Gastroesophageal sphincter (tissue), 4 donors: Measurements from ENCODE around the gene MBD2. TPM values are rescaled to one million over a fixed set of nuclear protein-coding genes. Genes with fewer than 3 reads are reported as not detected.

Experiments used
- ATAC-seq: fragments of 150-250 bp; one replicate; pipeline ENCODE4 v1.9.1; 2016; ENCODE audit warnings: mild to moderate bottlenecking, moderate library complexity
- H3K27ac ChIP-seq, 4 donors: fragments of 200-600 bp; sonication (generic) in 3 of 4; 1 replicate in 3 of 4; 2 replicates in 1 of 4; pipeline ENCODE4 v1.5.1; 2016 to 2019
- H3K27me3 ChIP-seq: fragments of 200-600 bp; sonication (generic); one replicate; pipeline ENCODE4 v1.5.1; 2019
- H3K36me3 ChIP-seq, 2 donors: fragments of 200-600 bp; sonication (generic); one replicate each; pipeline ENCODE4 v1.5.1; 2019; ENCODE audit warnings: control low read depth in 1 of 2
- H3K4me1 ChIP-seq, 3 donors: fragments of 200-600 bp; sonication (generic); 1 replicate in 2 of 3; 2 replicates in 1 of 3; pipeline ENCODE4 v1.5.1; 2016 to 2019; ENCODE audit warnings: control low read depth in 2 of 3
- H3K4me3 ChIP-seq, 2 donors: fragments of 200-600 bp; sonication (generic); one replicate each; pipeline ENCODE4 v1.5.1; 2019; ENCODE audit warnings: mild to moderate bottlenecking in 1 of 2, moderate library complexity in 1 of 2
- H3K9me3 ChIP-seq, 3 donors: fragments of 200-600 bp; sonication (generic); one replicate each; pipeline ENCODE4 v1.5.1; 2017 to 2019; ENCODE audit warnings: control low read depth in 2 of 3
- EP300 ChIP-seq: sonication (generic); formaldehyde crosslinking; IDR thresholded peaks from one replicate; pipeline ENCODE4 v1.6.1; 2017; ENCODE audit warnings: antibody characterized with exemption, mild to moderate bottlenecking
- POLR2A ChIP-seq, 2 donors: fragments of 450-650 bp; IDR thresholded peaks; one replicate each; pipeline ENCODE4 v1.6.1; 2017; ENCODE audit warnings: antibody characterized with exemption in 2 of 2, mild to moderate bottlenecking in 2 of 2, moderate library complexity in 1 of 2
- POLR2AphosphoS5 ChIP-seq: sonication (generic); formaldehyde crosslinking; IDR thresholded peaks from one replicate; pipeline ENCODE4 v1.6.1; 2017; ENCODE audit warnings: antibody characterized with exemption
- WGBS, 2 donors: methylation state at CpG; one replicate each; pipeline ENCODE4 v1.1.5; 2018; ENCODE audit warnings: low coverage in 1 of 2; 5-methylcytosine and 5-hydroxymethylcytosine counted together
- total RNA-seq, 4 donors: library from RNA; depleted of rRNA; stranded (reverse); fragments of >200 nt; gene quantifications; one replicate each; pipeline ENCODE4 v1.1.0, GENCODE V29; 2016
- TF ChIP-seq, protein P1 (sequence below), 4 experiments: fragments of 200-600 bp in 2 of 4; fragments of 450-650 bp in 2 of 4; sonication (generic) in 1 of 4; IDR thresholded peaks; one replicate each; pipeline ENCODE4 v1.5.1; 2017 to 2019; ENCODE audit warnings: antibody characterized with exemption in 4 of 4, mild to moderate bottlenecking in 2 of 4, moderate library complexity in 2 of 4

Gene MBD2
- total RNA-seq, 4 donors from 2014 or later = 29.5 to 48.5 (median 36.1) TPM

DNA sequence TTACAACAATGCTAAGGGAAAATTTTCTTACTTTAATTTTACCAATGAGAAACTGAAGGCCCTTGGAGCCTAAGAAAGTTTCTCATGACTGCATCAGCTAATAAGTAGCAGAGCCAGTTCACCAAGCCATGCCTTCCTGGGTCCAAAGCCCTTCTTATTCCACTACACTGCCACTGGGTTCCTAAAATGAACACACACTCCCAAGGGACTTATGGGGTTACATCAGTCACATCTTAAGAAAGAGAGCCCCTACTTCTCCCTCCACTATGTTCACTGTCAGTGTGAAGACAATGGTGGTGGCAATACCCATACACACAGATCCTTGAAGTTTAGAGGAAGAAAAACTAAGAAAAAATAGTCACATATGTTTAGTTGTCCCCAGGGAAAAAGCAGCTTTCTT lies 20.6 kb downstream of the MBD2 start:
- no peaks in the 10 kb centered on the region for H3K9me3 ChIP-seq
- peaks cover 0 to 40% of the 10 kb centered on the region in 2 donors for H3K36me3 ChIP-seq
- TF ChIP-seq EP300 (no peak), POLR2AphosphoS5 (no peak), POLR2A (IDR thresholded peaks at IDR 0.05) (no peak)
- TF ChIP-seq, protein P1, sequence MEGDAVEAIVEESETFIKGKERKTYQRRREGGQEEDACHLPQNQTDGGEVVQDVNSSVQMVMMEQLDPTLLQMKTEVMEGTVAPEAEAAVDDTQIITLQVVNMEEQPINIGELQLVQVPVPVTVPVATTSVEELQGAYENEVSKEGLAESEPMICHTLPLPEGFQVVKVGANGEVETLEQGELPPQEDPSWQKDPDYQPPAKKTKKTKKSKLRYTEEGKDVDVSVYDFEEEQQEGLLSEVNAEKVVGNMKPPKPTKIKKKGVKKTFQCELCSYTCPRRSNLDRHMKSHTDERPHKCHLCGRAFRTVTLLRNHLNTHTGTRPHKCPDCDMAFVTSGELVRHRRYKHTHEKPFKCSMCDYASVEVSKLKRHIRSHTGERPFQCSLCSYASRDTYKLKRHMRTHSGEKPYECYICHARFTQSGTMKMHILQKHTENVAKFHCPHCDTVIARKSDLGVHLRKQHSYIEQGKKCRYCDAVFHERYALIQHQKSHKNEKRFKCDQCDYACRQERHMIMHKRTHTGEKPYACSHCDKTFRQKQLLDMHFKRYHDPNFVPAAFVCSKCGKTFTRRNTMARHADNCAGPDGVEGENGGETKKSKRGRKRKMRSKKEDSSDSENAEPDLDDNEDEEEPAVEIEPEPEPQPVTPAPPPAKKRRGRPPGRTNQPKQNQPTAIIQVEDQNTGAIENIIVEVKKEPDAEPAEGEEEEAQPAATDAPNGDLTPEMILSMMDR (IDR thresholded peaks at IDR 0.05) = no peak
- no peak overlapping the region for H3K4me3 ChIP-seq
- H3K27me3 ChIP-seq = no peaks in the 10 kb centered on the region
- ATAC-seq = no peak
- no peak overlapping the region for H3K27ac ChIP-seq
- H3K4me1 ChIP-seq = peaks cover 0 to 23% (median 0%) of the 10 kb centered on the region in 3 donors

GRCh38 chr18:54202851-54203250 lies 21.6 kb downstream of the MBD2 start:
- peaks cover 0 to 23% (median 0%) of the 10 kb centered on the region in 3 donors for H3K4me1 ChIP-seq
- H3K9me3 ChIP-seq = no peaks in the 10 kb centered on the region
- no peak overlapping the region for H3K27ac ChIP-seq
- no peak overlapping the region for H3K4me3 ChIP-seq
- WGBS, 2 donors = 94 to 97% methylated on average over 4 of the region's 4 CpGs
- no peak for TF ChIP-seq POLR2AphosphoS5
- TF ChIP-seq EP300 = no peak
- TF ChIP-seq POLR2A (IDR thresholded peaks at IDR 0.05) = no peak
- TF ChIP-seq, protein P1 (IDR thresholded peaks at IDR 0.05) = no peak
- no peak for ATAC-seq
- H3K36me3 ChIP-seq = peaks cover 0 to 43% of the 10 kb centered on the region in 2 donors
- H3K27me3 ChIP-seq = no peaks in the 10 kb centered on the region

GRCh38 chr18:54197747-54198411 lies 26.6 kb downstream of the MBD2 start:
- H3K27me3 ChIP-seq = no peaks in the 10 kb centered on the region
- WGBS, 2 donors = 75% methylated on average over 3 of the region's 3 CpGs; no CpG with 5 or more reads in 1 of the 2 donors
- no peaks in the 10 kb centered on the region for H3K4me1 ChIP-seq
- no peak overlapping the region for H3K27ac ChIP-seq
- ATAC-seq = no peak
- peaks cover 0 to 30% of the 10 kb centered on the region in 2 donors for H3K36me3 ChIP-seq
- H3K4me3 ChIP-seq = no peak overlapping the region
- H3K9me3 ChIP-seq = no peaks in the 10 kb centered on the region
- TF ChIP-seq POLR2AphosphoS5 (no peak), EP300 (no peak), POLR2A (IDR thresholded peaks at IDR 0.05) (no peak)
- TF ChIP-seq, protein P1 (IDR thresholded peaks at IDR 0.05) = no peak

- Histone ChIP-seq H3K27ac (no peak overlapping the region), H3K27me3 (no peaks in the 10 kb centered on the region), H3K4me3 (no peak overlapping the region), H3K4me1 (no peaks in the 10 kb centered on the region), H3K36me3 (peaks cover 0 to 11% of the 10 kb centered on the region in 2 donors), H3K9me3 (no peaks in the 10 kb centered on the region)
- ATAC-seq = no peak
- TF ChIP-seq, protein P1 (IDR thresholded peaks at IDR 0.05) = no peak
- TF ChIP-seq POLR2AphosphoS5 = no peak
- no peak for TF ChIP-seq POLR2A (IDR thresholded peaks at IDR 0.05)
- TF ChIP-seq EP300 = no peak
- 88 to 94% methylated on average over 2 of the region's 2 CpGs for WGBS, 2 donors
Measured at GRCh38 chr18:54193786-54194185, 30.7 kb downstream of the MBD2 start.

DNA sequence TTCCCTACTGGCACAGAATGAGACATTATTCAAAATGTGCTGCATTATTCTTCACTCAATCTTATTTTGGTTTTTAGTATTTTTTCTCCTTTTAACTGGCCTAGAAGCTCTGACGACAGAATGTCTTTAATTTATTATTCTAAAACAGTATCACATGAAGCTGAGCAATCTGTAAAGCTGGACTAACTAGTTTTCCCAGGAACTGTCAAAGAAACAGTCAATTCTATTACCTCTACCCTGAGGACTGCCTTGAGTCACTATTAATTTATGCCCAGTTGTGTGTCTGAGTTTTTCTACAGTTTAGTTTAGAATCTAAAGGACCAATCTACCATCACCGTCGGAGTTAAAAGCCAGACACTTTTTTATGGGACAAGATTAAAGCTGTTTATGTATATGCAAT lies 31.6 kb downstream of the MBD2 start:
- H3K36me3 ChIP-seq = peaks cover 0 to 12% of the 10 kb centered on the region in 2 donors
- H3K9me3 ChIP-seq = no peaks in the 10 kb centered on the region
- TF ChIP-seq, protein P1 (IDR thresholded peaks at IDR 0.05) = no peak
- TF ChIP-seq EP300 = no peak
- no peak for TF ChIP-seq POLR2AphosphoS5
- TF ChIP-seq POLR2A (IDR thresholded peaks at IDR 0.05) = no peak
- no peak overlapping the region for H3K4me3 ChIP-seq
- no peaks in the 10 kb centered on the region for H3K27me3 ChIP-seq
- WGBS, 2 donors = 79 to 83% methylated on average over 3 of the region's 3 CpGs
- H3K4me1 ChIP-seq = no peaks in the 10 kb centered on the region
- no peak overlapping the region for H3K27ac ChIP-seq
- ATAC-seq = no peak
